NT2/D1 (cell line): ENCODE results near the gene NCF2.

Experiments
- SUZ12 ChIP-seq: IDR thresholded peaks from 2 replicates; pipeline ENCODE4 v1.6.1; 2011; ENCODE audit not compliant: insufficient read length, insufficient read depth; ENCODE audit errors: extremely low read depth
- YY1 ChIP-seq: IDR thresholded peaks from 2 replicates; pipeline ENCODE4 v1.6.1; 2011; ENCODE audit not compliant: insufficient read length, insufficient read depth
- ZNF274 ChIP-seq: IDR thresholded peaks from 2 replicates; pipeline ENCODE4 v1.6.1; 2011; ENCODE audit warnings: mild to moderate bottlenecking, low read depth, low read length

DNA sequence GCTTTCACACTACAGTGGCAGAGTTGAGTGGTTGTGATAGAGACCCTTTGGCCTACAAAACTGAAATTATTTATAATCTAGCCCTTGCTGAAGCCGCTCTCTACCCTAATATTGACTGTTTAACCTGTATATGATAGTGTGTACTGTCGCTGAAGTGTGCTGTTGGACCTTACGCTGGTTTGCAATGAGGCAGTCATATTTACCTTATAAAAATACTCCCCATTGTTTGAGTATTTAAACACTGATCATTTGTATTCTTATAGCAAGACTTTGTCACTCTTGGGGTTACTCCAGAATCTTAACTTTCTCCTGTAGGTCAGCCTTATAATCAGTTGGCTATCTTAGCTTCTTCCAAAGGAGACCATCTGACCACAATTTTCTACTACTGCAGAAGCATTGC, 61.7 kb downstream of the NCF2 start:
- TF ChIP-seq ZNF274 (no peak), YY1 (no peak), SUZ12 (no peak)
